ENCODE results near the gene PTPRS. TPM values are rescaled to one million over a fixed set of nuclear protein-coding genes. Genes with fewer than 3 reads are reported as not detected.

The PTPRS gene
- total RNA-seq, 4 donors from 2014 or later = 238 to 530 (median 338) TPM

- no peak for ATAC-seq (ENCODE audit: low FRiP score)
- DNase-seq (ENCODE audit: low spot score) = no peak
- no peak for TF ChIP-seq CTCF (IDR thresholded peaks at IDR 0.05)
These were observed 20.8 kb upstream of the PTPRS start for GRCh38 chr19:5361407-5361806.

GRCh38 chr19:5360003-5360780 lies 19.6 kb upstream of the PTPRS start:
- no peak for DNase-seq (ENCODE audit: low spot score)
- ATAC-seq (ENCODE audit: low FRiP score) = no peak
- no peak for TF ChIP-seq CTCF (IDR thresholded peaks at IDR 0.05)

- no peak for TF ChIP-seq CTCF (IDR thresholded peaks at IDR 0.05)
- DNase-seq (ENCODE audit: low spot score) (no peak), ATAC-seq (ENCODE audit: low FRiP score) (no peak)
These were observed 17.7 kb upstream of the PTPRS start for GRCh38 chr19:5358173-5358800.

- DNase-seq (ENCODE audit: low spot score) = no peak
- ATAC-seq (ENCODE audit: low FRiP score) = no peak
- TF ChIP-seq CTCF (IDR thresholded peaks at IDR 0.05) = no peak
These were observed 17.0 kb upstream of the PTPRS start for GRCh38 chr19:5357584-5357983.

GRCh38 chr19:5356918-5357317 lies 16.3 kb upstream of the PTPRS start:
- no peak for ATAC-seq (ENCODE audit: low FRiP score)
- DNase-seq (ENCODE audit: low spot score) = no peak
- TF ChIP-seq CTCF (IDR thresholded peaks at IDR 0.05) = no peak

- no peak for ATAC-seq (ENCODE audit: low FRiP score)
- TF ChIP-seq CTCF (IDR thresholded peaks at IDR 0.05) = no peak
- no peak for DNase-seq (ENCODE audit: low spot score)
These were observed 15.8 kb upstream of the PTPRS start for GRCh38 chr19:5356428-5356827.

- DNase-seq (ENCODE audit: low spot score) (no peak), ATAC-seq (ENCODE audit: low FRiP score) (no peak)
- TF ChIP-seq CTCF (IDR thresholded peaks at IDR 0.05) = no peak
These were observed 15.1 kb upstream of the PTPRS start for GRCh38 chr19:5355693-5356092.

Data from omental fat pad (tissue), 4 donors.